ENCODE results near the gene PLRG1.
"Not testable (repeated sequence)": the region's sequence is repeated elsewhere in the genome, so short reads cannot be mapped to it uniquely, and the experiment has no call there.

The PLRG1 gene

DNA sequence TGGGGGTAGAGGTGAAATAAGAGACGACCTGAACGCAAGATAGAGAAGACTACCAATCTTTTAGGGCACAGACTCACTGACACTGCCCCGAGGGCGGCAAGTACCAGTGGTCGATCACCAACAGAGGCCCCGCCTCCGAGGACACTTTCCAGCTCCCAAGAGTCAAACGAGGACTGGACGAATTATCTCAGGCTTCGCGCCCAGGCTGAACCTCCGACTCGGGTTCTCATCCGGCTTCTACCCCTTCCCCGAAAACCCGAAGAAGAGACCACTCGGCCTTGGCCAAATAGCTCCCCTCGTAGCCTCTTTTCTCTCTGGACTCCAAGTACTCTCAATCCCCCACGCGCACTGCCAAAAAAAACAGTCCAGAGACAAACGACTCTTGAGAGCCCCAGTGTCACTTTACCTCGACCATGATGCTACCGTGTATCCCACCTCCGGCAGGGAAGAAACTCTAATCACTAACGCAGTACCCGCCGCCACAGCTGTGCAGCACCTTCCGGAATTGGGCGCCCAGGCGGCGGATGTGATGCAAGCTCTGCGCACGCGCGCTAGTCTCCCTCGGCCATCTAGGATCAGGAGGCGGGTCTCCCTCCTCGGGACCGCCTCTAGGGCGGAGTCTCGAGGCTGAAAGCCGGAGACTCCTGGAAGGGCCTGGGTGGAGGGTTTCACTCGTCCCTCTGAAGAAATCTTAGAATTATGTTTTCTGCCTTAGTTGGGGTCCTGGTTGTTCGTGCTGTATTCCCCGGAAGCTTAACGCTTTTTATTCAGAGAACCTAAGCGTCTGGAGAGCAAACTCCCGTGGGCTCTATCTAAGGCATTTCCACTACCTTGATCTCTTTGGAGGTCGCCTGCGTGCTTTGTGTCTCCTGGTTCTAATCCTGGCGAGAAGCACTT is at the start of gene PLRG1:
Gene PLRG1 (minus strand): TSS at position 507 of the 897 bp plus-strand sequence. CDS start 92 bp downstream, at position 415.
- DNase-seq, result peak; percentile 96 to 97

- DNase-seq, result no peak
Observed at GRCh38 chr4:154597798-154598774, 47.9 kb upstream of the PLRG1 start.

DNA sequence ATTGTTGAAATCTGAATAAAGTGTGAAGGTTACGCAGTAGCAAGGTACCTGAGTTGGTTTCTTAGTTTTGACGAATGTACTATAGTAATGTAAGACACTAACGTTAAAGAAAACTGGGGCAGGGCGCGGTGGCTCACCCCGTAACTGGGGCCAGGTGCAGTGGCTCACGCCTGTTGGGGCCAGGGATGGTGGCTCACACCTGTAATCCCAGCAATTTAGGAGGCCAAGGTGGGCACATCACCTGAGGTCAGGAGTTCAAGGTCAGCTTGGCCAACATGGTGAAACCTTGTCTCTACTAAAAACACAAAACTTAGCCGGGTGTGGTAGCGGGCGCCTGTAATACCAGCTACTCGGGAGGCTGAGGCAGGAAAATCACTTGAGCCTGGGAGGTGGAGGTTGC is 47.1 kb upstream of the PLRG1 start:
- DNase-seq, result not testable (repeated sequence)

DNA sequence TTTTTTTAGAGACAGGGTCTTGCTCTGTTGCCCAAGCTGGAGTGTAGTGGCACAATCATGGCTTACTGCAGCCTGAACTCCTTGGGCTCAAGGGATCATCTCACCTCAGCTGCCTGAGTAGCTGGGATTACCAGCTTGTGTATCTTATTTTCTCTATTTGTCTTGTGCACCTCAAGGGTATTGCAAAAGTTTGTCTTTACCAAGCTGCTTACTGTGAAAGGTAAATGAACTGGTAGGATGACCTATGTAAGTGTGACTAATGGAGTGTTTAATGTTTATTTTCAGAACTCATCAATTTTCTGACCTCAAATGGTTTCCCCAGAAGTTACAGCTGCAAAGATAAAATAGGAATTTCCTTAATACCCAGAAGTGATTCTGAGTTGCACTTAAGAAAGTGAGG is 45.6 kb upstream of the PLRG1 start:
- no peak for DNase-seq

- DNase-seq, result not testable (repeated sequence)
Observed at GRCh38 chr4:154594343-154594742, 44.1 kb upstream of the PLRG1 start.

- DNase-seq, result no peak
Observed at GRCh38 chr4:154593868-154594267, 43.7 kb upstream of the PLRG1 start.

- DNase-seq, result no peak
Observed at GRCh38 chr4:154591890-154592289, 41.7 kb upstream of the PLRG1 start.

GRCh38 chr4:154590329-154591006 is 40.3 kb upstream of the PLRG1 start, which contains the start of gene FGA:
FGA (minus strand) TSS chr4:154590742; CDS start chr4:154590687, 55 bp downstream.
- DNase-seq, result no peak

GRCh38 chr4:154589296-154590197 is 39.3 kb upstream of the PLRG1 start:
- no peak for DNase-seq

GRCh38 chr4:154588198-154588597 is 38.0 kb upstream of the PLRG1 start:
- DNase-seq, result no peak

GRCh38 chr4:154586296-154587033 is 36.3 kb upstream of the PLRG1 start:
- DNase-seq, result no peak

DNA sequence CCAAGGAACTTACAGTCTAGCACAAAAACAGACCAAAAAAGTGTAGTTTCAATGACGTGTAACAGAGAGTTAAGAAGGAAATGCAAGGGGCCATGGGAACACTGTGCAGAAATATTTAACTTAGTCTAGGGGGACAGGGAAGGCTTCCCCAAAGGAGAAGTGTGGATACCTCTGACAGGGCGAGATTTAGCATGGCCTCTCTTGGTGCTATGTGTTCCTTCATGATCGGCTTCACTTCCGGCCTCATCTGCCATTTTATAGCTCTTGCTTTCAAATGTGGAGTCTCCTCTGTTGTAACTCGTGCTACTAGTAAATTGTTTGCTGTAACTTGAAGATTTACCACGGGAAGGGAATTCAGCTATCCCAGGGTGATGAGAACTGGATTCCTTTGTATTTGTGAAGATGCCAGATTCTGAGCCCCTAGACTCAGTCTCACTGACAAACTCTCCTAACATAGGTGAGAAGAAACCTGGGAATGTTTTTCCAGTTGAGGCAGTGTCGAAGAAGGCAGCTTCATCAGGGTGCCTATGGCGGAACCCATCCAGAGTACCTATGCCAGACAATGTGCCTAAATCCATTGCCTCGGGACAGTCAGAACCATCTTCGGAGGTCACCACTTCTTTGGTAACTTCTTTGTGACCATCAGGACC is 35.3 kb upstream of the PLRG1 start:
- no peak for DNase-seq

DNA sequence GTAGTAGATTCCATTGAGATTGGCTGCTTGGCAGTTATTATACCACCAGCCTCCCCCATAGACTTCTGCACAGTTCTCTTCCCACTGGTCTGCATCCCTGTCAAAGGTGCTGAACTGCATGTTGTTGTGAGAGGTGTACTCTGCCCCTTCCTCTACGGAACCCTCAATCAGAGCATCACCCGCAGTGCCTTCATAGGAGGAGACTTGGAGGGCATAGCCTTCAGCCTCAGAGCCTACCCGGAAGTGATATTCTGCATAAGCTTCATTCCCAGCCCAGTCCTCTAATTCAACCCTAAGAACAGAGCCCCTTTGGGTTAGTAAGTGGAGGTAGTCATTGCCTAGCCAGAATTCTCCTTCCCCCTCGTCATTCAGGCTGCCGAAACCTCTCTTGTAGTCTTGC is 34.1 kb upstream of the PLRG1 start:
- DNase-seq, result no peak

GRCh38 chr4:154583677-154584076 is 33.5 kb upstream of the PLRG1 start:
- DNase-seq, result no peak

- DNase-seq, result no peak
Observed at GRCh38 chr4:154583230-154583629, 33.0 kb upstream of the PLRG1 start.

- no peak for DNase-seq
Observed at GRCh38 chr4:154582723-154583122, 32.5 kb upstream of the PLRG1 start.

GRCh38 chr4:154579927-154580326 is 29.7 kb upstream of the PLRG1 start:
- no peak for DNase-seq

DNA sequence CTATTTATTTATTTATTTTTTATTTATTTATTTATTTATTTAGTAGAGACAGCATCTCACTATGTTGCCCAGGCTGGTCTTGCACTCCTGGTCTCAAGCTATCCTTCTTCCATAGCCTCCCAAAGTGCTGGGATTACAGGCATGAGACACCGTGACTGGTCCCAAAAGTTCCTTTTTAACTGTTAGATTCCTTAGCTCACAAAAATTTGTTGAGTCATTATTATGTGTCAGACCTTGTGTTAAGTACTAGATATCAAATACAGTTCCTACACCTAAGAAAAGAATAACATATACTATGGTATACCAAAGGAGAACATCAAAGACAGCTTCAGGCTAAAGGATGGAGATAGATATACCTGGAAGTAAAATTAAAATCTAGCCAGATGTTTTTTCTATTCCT is 28.7 kb upstream of the PLRG1 start:
- DNase-seq, result no peak

- no peak for DNase-seq
Observed at GRCh38 chr4:154577324-154577723, 27.1 kb upstream of the PLRG1 start.

GRCh38 chr4:154574311-154574710 is 24.1 kb upstream of the PLRG1 start:
- DNase-seq, result no peak
